IMR-90 (cell line): ENCODE measurements around the gene NR1I3. TPM values are rescaled to one million over a fixed set of nuclear protein-coding genes. Genes with fewer than 3 reads are reported as not detected.

Experiments
- ATAC-seq: fragments of 200-7000 bp; cut with Tn5 transposase; 2 replicates; pipeline ENCODE4 v1.9.1; 2020; ENCODE audit warnings: low read depth, mild to moderate bottlenecking, moderate library complexity
- BruUV-seq: library from RNA; stranded (reverse); fragments of 400-500 nt; replicated peaks from 2 replicates; lab custom pipeline; 2021; lab: Mats Ljungman, UMichigan
- CTCF ChIA-PET: fragments of 300-600 bp; formaldehyde crosslinking; extraction: SDS; loops from one replicate; lab custom pipeline; 2021; ENCODE audit warnings: antibody characterized with exemption; lab: Yijun Ruan, JAX
- POLR2A ChIA-PET: fragments of 300-600 bp; sonication (Branson Sonifier 250); formaldehyde crosslinking; loops from one replicate; lab custom pipeline; 2022; ENCODE audit warnings: antibody characterized with exemption; ENCODE audit not compliant: unreplicated experiment; lab: Charles Lee
- DNase-seq: peaks from one replicate; pipeline ENCODE4 v3.0.0; 2013
- H2AFZ ChIP-seq: replicated peaks from 2 replicates; pipeline ENCODE3; 2013; ENCODE audit warnings: low read length, mild to moderate bottlenecking; ENCODE audit not compliant: poor library complexity
- H2AK5ac ChIP-seq: 2 replicates; pipeline ENCODE4 v1.6.1; 2013; ENCODE audit warnings: low read depth, low read length, inconsistent platforms
- H2AK9ac ChIP-seq: replicated peaks from 2 replicates; pipeline ENCODE3; 2013; ENCODE audit warnings: mild to moderate bottlenecking, low read depth, low read length, moderate library complexity; ENCODE audit not compliant: poor library complexity
- H2BK120ac ChIP-seq: 2 replicates; pipeline ENCODE4 v1.6.1; 2013; ENCODE audit warnings: low read depth, low read length, inconsistent platforms
- H2BK15ac ChIP-seq: 3 replicates; pipeline ENCODE4 v1.6.1; 2013; ENCODE audit warnings: low read depth, low read length, inconsistent platforms
- H2BK20ac ChIP-seq: 2 replicates; pipeline ENCODE4 v1.6.1; 2013; ENCODE audit warnings: low read depth, mild to moderate bottlenecking, inconsistent platforms, low read length, moderate library complexity
- H2BK5ac ChIP-seq: 2 replicates; pipeline ENCODE4 v1.6.1; 2013; ENCODE audit warnings: mild to moderate bottlenecking, low read depth, low read length, inconsistent platforms; ENCODE audit not compliant: poor library complexity, severe bottlenecking
- H3K14ac ChIP-seq: replicated peaks from 2 replicates; pipeline ENCODE4 v1.6.1; 2013; ENCODE audit warnings: low read depth, low read length, inconsistent platforms
- H3K18ac ChIP-seq: 2 replicates; pipeline ENCODE4 v1.6.1; 2013; ENCODE audit warnings: low read depth, low read length, control low read depth
- H3K23ac ChIP-seq: 2 replicates; pipeline ENCODE4 v1.6.1; 2013; ENCODE audit warnings: low read depth, low read length, inconsistent platforms
- H3K27ac ChIP-seq: 2 replicates; pipeline ENCODE4 v1.5.1; 2013; ENCODE audit warnings: mild to moderate bottlenecking, control low read depth, low read length; ENCODE audit not compliant: insufficient read depth
- H3K27me3 ChIP-seq: 2 replicates; pipeline ENCODE4 v1.6.1; 2013; ENCODE audit warnings: low read length; ENCODE audit not compliant: control insufficient read depth, insufficient read depth
- H3K36me3 ChIP-seq: 2 replicates; pipeline ENCODE4 v1.6.1; 2013; ENCODE audit warnings: low read length, mixed read lengths; ENCODE audit not compliant: control insufficient read depth, insufficient read depth
- H3K4ac ChIP-seq: 2 replicates; pipeline ENCODE4 v1.6.1; 2013; ENCODE audit warnings: low read depth, low read length, inconsistent platforms
- H3K4me1 ChIP-seq: 2 replicates; pipeline ENCODE4 v1.6.1; 2013; ENCODE audit warnings: low read length, mixed read lengths; ENCODE audit not compliant: control insufficient read depth, insufficient read depth
- H3K4me2 ChIP-seq: 2 replicates; pipeline ENCODE4 v1.6.1; 2013; ENCODE audit warnings: low read depth, mild to moderate bottlenecking, control low read depth, low read length, moderate library complexity
- H3K4me3 ChIP-seq: 2 replicates; pipeline ENCODE4 v1.5.1; 2013; ENCODE audit warnings: low read depth, mild to moderate bottlenecking, control low read depth, low read length, moderate library complexity; ENCODE audit not compliant: insufficient read depth
- H3K56ac ChIP-seq: 2 replicates; pipeline ENCODE4 v1.6.1; 2013; ENCODE audit warnings: low read length, inconsistent platforms; ENCODE audit not compliant: insufficient read depth; ENCODE audit errors: extremely low read depth
- H3K79me1 ChIP-seq, 2 experiments: 2 replicates each; pipeline ENCODE4 v1.6.1; 2013; ENCODE audit warnings: low read length in 2 of 2, inconsistent platforms in 1 of 2, low read depth in 1 of 2
- H3K9ac ChIP-seq: 2 replicates; pipeline ENCODE4 v1.6.1; 2013; ENCODE audit warnings: low read depth, low read length, control low read depth
- H3K9me1 ChIP-seq: 2 replicates; pipeline ENCODE4 v1.6.1; 2013; ENCODE audit warnings: low read length, inconsistent platforms; ENCODE audit not compliant: insufficient read depth
- H3K9me3 ChIP-seq: 2 replicates; pipeline ENCODE4 v1.6.1; 2013; ENCODE audit warnings: low read length; ENCODE audit not compliant: control insufficient read depth, insufficient read depth
- H4K20me1 ChIP-seq: 2 replicates; pipeline ENCODE4 v1.6.1; 2013; ENCODE audit warnings: low read length, inconsistent platforms; ENCODE audit not compliant: insufficient read depth
- H4K5ac ChIP-seq: 2 replicates; pipeline ENCODE4 v1.6.1; 2013; ENCODE audit warnings: mild to moderate bottlenecking, low read depth, low read length, control low read depth
- H4K8ac ChIP-seq, 2 experiments: 2 replicates each; pipeline ENCODE4 v1.6.1; 2013; ENCODE audit warnings: low read depth in 2 of 2, low read length in 2 of 2, control low read depth in 1 of 2, inconsistent platforms in 1 of 2
- H4K91ac ChIP-seq: 2 replicates; pipeline ENCODE4 v1.6.1; 2013; ENCODE audit warnings: low read depth, low read length, inconsistent platforms; ENCODE audit not compliant: insufficient read depth
- BHLHE40 ChIP-seq: fragments of 150-350 bp; IDR thresholded peaks from 2 replicates; pipeline ENCODE4 v1.6.1; 2016; ENCODE audit warnings: mild to moderate bottlenecking, low read depth, low read length
- CEBPB ChIP-seq: IDR thresholded peaks from 2 replicates; pipeline ENCODE4 v1.6.1; 2012; ENCODE audit warnings: low read depth, low read length, improper control_type of control experiment
- MAFK ChIP-seq: IDR thresholded peaks from 2 replicates; pipeline ENCODE4 v1.6.1; 2012; ENCODE audit warnings: low read depth, low read length, improper control_type of control experiment
- MAZ ChIP-seq: IDR thresholded peaks from 2 replicates; pipeline ENCODE4 v1.6.1; 2012; ENCODE audit warnings: low read depth, mild to moderate bottlenecking, low read length, improper control_type of control experiment, moderate library complexity, borderline replicate concordance
- MXI1 ChIP-seq: IDR thresholded peaks from 2 replicates; pipeline ENCODE4 v1.6.1; 2012; ENCODE audit warnings: low read depth, mild to moderate bottlenecking, low read length, moderate library complexity, borderline replicate concordance
- NFE2L2 ChIP-seq: fragments of 150-350 bp; IDR thresholded peaks from 2 replicates; pipeline ENCODE4 v1.6.1; 2016; ENCODE audit warnings: low read depth, mild to moderate bottlenecking, low read length
- POLR2A ChIP-seq: IDR thresholded peaks from 2 replicates; pipeline ENCODE4 v1.6.1; 2012; ENCODE audit warnings: mild to moderate bottlenecking, low read depth, low read length
- RAD21 ChIP-seq: IDR thresholded peaks from 2 replicates; pipeline ENCODE4 v1.6.1; 2012; ENCODE audit warnings: low read length, improper control_type of control experiment
- RCOR1 ChIP-seq: IDR thresholded peaks from 2 replicates; pipeline ENCODE4 v1.6.1; 2012; ENCODE audit warnings: mild to moderate bottlenecking, low read length, improper control_type of control experiment; ENCODE audit not compliant: insufficient replicate concordance
- SMC3 ChIP-seq: fragments of 150-350 bp; IDR thresholded peaks from 2 replicates; pipeline ENCODE4 v1.6.1; 2016; ENCODE audit warnings: low read depth, mild to moderate bottlenecking, antibody characterized with exemption, low read length, moderate library complexity
- WGBS, 2 experiments: methylation state at CpG; one replicate each; pipeline versions ENCODE4 v1.1.5 to v1.1.7; 2013; ENCODE audit warnings: missing lambda C conversion rate in 2 of 2; ENCODE audit not compliant: insufficient read length in 1 of 2; ENCODE audit errors: extremely low coverage in 2 of 2; 5-methylcytosine and 5-hydroxymethylcytosine counted together
- dilution Hi-C: fragments of 300-500 bp; cut with HindIII; formaldehyde crosslinking; loops from one replicate; pipeline ENCODE4 v1.14.3; 2018; ENCODE audit warnings: low sequenced_read_pairs; ENCODE audit not compliant: unreplicated experiment
- in situ Hi-C: fragments of 300-500 bp; cut with MboI; formaldehyde crosslinking; loops from 3 replicates; pipeline ENCODE4 v1.14.3; 2019; ENCODE audit warnings: low sequenced_read_pairs, inconsistent platforms, mixed read lengths
- intact Hi-C: fragments of 100-400 bp; cut with micrococcal nuclease; formaldehyde crosslinking; loops from 2 replicates; pipeline ENCODE4 v1.10.0; 2022
- polyA plus RNA-seq, 3 experiments: library from polyadenylated mRNA; depleted of rRNA; stranded (reverse); fragments of >200 nt; gene quantifications; 2 replicates each; pipeline ENCODE4 v1.2.3, GENCODE V29; 2012; ENCODE audit warnings: low replicate concordance in 1 of 3
- total RNA-seq: library from RNA; depleted of rRNA; stranded (reverse); fragments of >200 nt; gene quantifications from 2 replicates; pipeline ENCODE4 v1.2.3, GENCODE V29; 2012
- TF ChIP-seq, protein P1 (sequence below): conservative IDR thresholded peaks from 2 replicates; pipeline ENCODE4 v1.5.1; 2012; ENCODE audit warnings: mild to moderate bottlenecking, low read depth, low read length, improper control_type of control experiment
- TF ChIP-seq, protein P2 (sequence below): fragments of 150-350 bp; IDR thresholded peaks from 2 replicates; pipeline ENCODE4 v1.6.1; 2016; ENCODE audit warnings: low read depth, mild to moderate bottlenecking, low read length, moderate library complexity, borderline replicate concordance
- TF ChIP-seq, protein P3 (sequence below): fragments of 150-350 bp; IDR thresholded peaks from 2 replicates; pipeline ENCODE4 v1.6.1; 2017; ENCODE audit warnings: mild to moderate bottlenecking, antibody characterized with exemption, low read length, low read depth

The NR1I3 gene
- total and polyA plus RNA-seq, 2 of the 4 experiments (the other 2 are of a cell fraction) = not detected

DNA sequence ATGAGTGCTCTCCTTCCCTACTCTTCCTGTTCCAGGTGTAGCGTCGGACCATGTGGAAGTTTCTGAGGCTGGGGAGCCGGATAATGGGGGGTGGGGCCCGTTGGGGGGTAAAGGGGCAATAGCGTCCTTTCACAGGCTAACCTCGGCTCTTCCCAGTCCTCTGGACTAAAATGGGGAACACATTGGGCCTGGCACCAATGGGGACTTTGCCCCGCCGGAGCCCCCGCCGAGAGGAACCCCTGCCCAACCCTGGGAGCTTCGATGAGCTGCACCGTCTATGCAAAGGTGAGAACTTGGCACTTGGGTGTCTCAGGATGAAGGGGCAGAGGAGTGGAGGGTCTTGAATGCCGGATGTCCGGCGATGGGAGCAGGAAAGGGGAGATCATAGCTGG lies 11.7 kb downstream of the NR1I3 start:
- Histone ChIP-seq H3K9ac (peak overlapping the region; percentile 81), H4K5ac (peak overlapping the region; percentile 69), H3K4me3 (peak overlapping the region; percentile 74), H2AFZ (peak overlapping the region; percentile 98), H3K23ac (peak overlapping the region; percentile 62), H2BK15ac (0 out of 3 replicates have a peak overlapping the region, but pooled peaks have one; percentile 39), H3K79me1 (peaks cover 9 to 17% of the 10 kb centered on the region in 2 experiments; a peak in 3 of 4 replicates), H4K20me1 (no peaks in the 10 kb centered on the region), H3K18ac (peak overlapping the region; percentile 16; the same call in 1 of the 2 replicates), H2AK9ac (peak overlapping the region; percentile 97), H4K91ac (peak overlapping the region; percentile 92), H3K4me1 (peaks cover 9% of the 10 kb centered on the region; the same call in 1 of the 2 replicates), H3K27ac (peak overlapping the region; percentile 68), H2BK20ac (no peak overlapping the region), H3K14ac (peak overlapping the region; percentile 89), H3K9me1 (peaks cover 8% of the 10 kb centered on the region; the same call in 1 of the 2 replicates), H4K8ac (peak overlapping the region; percentile 96 to 97), H2BK120ac (peak overlapping the region; percentile 66), H2AK5ac (peak overlapping the region; percentile 67; the same call in 1 of the 2 replicates), H3K4me2 (peak overlapping the region; percentile 81), H2BK5ac (peak overlapping the region; percentile 29), H3K4ac (peak overlapping the region; percentile 83), H3K27me3 (no peaks in the 10 kb centered on the region; the same call in 1 of the 2 replicates), H3K9me3 (no peaks in the 10 kb centered on the region), H3K36me3 (peaks cover 19% of the 10 kb centered on the region), H3K56ac (peak overlapping the region; percentile 89)
- TF ChIP-seq, protein P1, sequence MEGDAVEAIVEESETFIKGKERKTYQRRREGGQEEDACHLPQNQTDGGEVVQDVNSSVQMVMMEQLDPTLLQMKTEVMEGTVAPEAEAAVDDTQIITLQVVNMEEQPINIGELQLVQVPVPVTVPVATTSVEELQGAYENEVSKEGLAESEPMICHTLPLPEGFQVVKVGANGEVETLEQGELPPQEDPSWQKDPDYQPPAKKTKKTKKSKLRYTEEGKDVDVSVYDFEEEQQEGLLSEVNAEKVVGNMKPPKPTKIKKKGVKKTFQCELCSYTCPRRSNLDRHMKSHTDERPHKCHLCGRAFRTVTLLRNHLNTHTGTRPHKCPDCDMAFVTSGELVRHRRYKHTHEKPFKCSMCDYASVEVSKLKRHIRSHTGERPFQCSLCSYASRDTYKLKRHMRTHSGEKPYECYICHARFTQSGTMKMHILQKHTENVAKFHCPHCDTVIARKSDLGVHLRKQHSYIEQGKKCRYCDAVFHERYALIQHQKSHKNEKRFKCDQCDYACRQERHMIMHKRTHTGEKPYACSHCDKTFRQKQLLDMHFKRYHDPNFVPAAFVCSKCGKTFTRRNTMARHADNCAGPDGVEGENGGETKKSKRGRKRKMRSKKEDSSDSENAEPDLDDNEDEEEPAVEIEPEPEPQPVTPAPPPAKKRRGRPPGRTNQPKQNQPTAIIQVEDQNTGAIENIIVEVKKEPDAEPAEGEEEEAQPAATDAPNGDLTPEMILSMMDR = no peak
- TF ChIP-seq RAD21 = no peak
- no peak for TF ChIP-seq SMC3
- TF ChIP-seq MAZ = no peak
- TF ChIP-seq NFE2L2 = no peak
- no peak for TF ChIP-seq CEBPB
- TF ChIP-seq, protein P2, sequence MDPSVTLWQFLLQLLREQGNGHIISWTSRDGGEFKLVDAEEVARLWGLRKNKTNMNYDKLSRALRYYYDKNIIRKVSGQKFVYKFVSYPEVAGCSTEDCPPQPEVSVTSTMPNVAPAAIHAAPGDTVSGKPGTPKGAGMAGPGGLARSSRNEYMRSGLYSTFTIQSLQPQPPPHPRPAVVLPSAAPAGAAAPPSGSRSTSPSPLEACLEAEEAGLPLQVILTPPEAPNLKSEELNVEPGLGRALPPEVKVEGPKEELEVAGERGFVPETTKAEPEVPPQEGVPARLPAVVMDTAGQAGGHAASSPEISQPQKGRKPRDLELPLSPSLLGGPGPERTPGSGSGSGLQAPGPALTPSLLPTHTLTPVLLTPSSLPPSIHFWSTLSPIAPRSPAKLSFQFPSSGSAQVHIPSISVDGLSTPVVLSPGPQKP = no peak
- TF ChIP-seq MXI1 = no peak
- TF ChIP-seq, protein P3, sequence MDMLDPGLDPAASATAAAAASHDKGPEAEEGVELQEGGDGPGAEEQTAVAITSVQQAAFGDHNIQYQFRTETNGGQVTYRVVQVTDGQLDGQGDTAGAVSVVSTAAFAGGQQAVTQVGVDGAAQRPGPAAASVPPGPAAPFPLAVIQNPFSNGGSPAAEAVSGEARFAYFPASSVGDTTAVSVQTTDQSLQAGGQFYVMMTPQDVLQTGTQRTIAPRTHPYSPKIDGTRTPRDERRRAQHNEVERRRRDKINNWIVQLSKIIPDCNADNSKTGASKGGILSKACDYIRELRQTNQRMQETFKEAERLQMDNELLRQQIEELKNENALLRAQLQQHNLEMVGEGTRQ = no peak
- no peak for TF ChIP-seq POLR2A
- no peak for TF ChIP-seq MAFK
- no peak for TF ChIP-seq BHLHE40
- TF ChIP-seq RCOR1 = no peak
- dilution Hi-C loops = no loop called here
- 10% methylated on average over 2 of the region's 15 CpGs; no CpG with 5 or more reads in 1 of the 2 experiments for WGBS, 2 experiments
- BruUV-seq = no TSS peak
- ChIA-PET POLR2A (interaction anchor here (0.5 kb wide), 1 partner anchor 132 kb away, joined by 6 read pairs; no protein-coding TSS in a partner anchor), CTCF (interaction anchor here (0.5 to 3.2 kb wide), 14 partner anchors 9 to 159 kb away, joined by 3 to 21 read pairs (median 4); partner anchors contain the start of genes ADAMTS4 and NDUFS2)
- in situ Hi-C loops = loop anchor here (5.0 kb wide), 2 partner anchors 66 to 156 kb away; no protein-coding TSS in a partner anchor
- ATAC-seq = no peak
- DNase-seq = no peak
- intact Hi-C loops = no loop called here
